Liver (tissue), 9 donors: ENCODE data around the gene RBFOX1. TPM values are rescaled to one million over a fixed set of nuclear protein-coding genes. Genes with fewer than 3 reads are reported as not detected.

Source experiments
- DNase-seq: peaks from one replicate; pipeline ENCODE4 v3.0.0-alpha.2; 2017; ENCODE audit warnings: low spot score
- H3K27ac ChIP-seq, 2 donors: one replicate each; pipeline ENCODE4 v1.7.0; 2013; ENCODE audit warnings: inconsistent platforms in 2 of 2, low read length in 2 of 2, control low read depth in 1 of 2, low read depth in 1 of 2, mild to moderate bottlenecking in 1 of 2
- H3K27me3 ChIP-seq, 4 donors: one replicate each; pipeline versions ENCODE4 v1.6.1 to v1.7.0; 2013; ENCODE audit warnings: low read length in 3 of 4, inconsistent platforms in 1 of 4, mild to moderate bottlenecking in 1 of 4, moderate library complexity in 1 of 4; ENCODE audit not compliant: control insufficient read depth in 4 of 4, insufficient read depth in 4 of 4
- H3K36me3 ChIP-seq, 4 donors: one replicate each; pipeline versions ENCODE4 v1.6.1 to v1.7.0; 2013; ENCODE audit warnings: low read length in 3 of 4, mild to moderate bottlenecking in 3 of 4, low read depth in 1 of 4, moderate library complexity in 1 of 4; ENCODE audit not compliant: control insufficient read depth in 4 of 4, insufficient read depth in 3 of 4
- H3K4me1 ChIP-seq, 4 donors: one replicate each; pipeline versions ENCODE4 v1.6.1 to v1.7.0; 2013; ENCODE audit warnings: low read length in 3 of 4, mild to moderate bottlenecking in 3 of 4, moderate library complexity in 1 of 4; ENCODE audit not compliant: control insufficient read depth in 4 of 4, insufficient read depth in 4 of 4
- H3K4me3 ChIP-seq, 3 donors: one replicate each; pipeline versions ENCODE4 v1.6.1 to v1.7.0; 2013; ENCODE audit warnings: low read length in 3 of 3, control low read depth in 1 of 3, low read depth in 1 of 3, mild to moderate bottlenecking in 1 of 3
- H3K9ac ChIP-seq, 2 donors: one replicate each; pipeline ENCODE4 v1.7.0; 2013; ENCODE audit warnings: low read length in 2 of 2, mild to moderate bottlenecking in 2 of 2, moderate library complexity in 2 of 2, control low read depth in 1 of 2, low read depth in 1 of 2
- H3K9me3 ChIP-seq, 4 donors: one replicate each; pipeline versions ENCODE4 v1.6.1 to v1.7.0; 2013; ENCODE audit warnings: low read length in 3 of 4; ENCODE audit not compliant: control insufficient read depth in 4 of 4
- EGR1 ChIP-seq, 2 donors: IDR thresholded peaks; 2 replicates each; pipeline ENCODE4 v1.6.1; 2016 to 2018; ENCODE audit warnings: antibody characterized with exemption in 2 of 2, low read depth in 2 of 2
- FOXA2 ChIP-seq: IDR thresholded peaks from 2 replicates; pipeline ENCODE4 v1.6.1; 2016; ENCODE audit warnings: antibody characterized with exemption
- GABPA ChIP-seq, 2 donors: IDR thresholded peaks in 1 of 2; conservative IDR thresholded peaks in 1 of 2; 2 replicates each; pipeline ENCODE4 v1.6.1; 2016; ENCODE audit warnings: antibody characterized with exemption in 2 of 2, mild to moderate bottlenecking in 1 of 2, moderate library complexity in 1 of 2
- HNF4A ChIP-seq, 2 donors: conservative IDR thresholded peaks; 2 replicates each; pipeline ENCODE4 v1.6.1; 2016; ENCODE audit warnings: antibody characterized with exemption in 2 of 2, mild to moderate bottlenecking in 2 of 2
- HNF4G ChIP-seq: IDR thresholded peaks from 2 replicates; pipeline ENCODE4 v1.6.1; 2016; ENCODE audit warnings: antibody characterized with exemption
- JUND ChIP-seq, 2 donors: IDR thresholded peaks; 2 replicates each; pipeline ENCODE4 v1.6.1; 2016; ENCODE audit warnings: antibody characterized with exemption in 2 of 2
- NR2F2 ChIP-seq: IDR thresholded peaks from 2 replicates; pipeline ENCODE4 v1.6.1; 2016; ENCODE audit warnings: antibody characterized with exemption
- RAD21 ChIP-seq, 2 donors: IDR thresholded peaks; 2 replicates each; pipeline ENCODE4 v1.6.1; 2016; ENCODE audit warnings: antibody characterized with exemption in 2 of 2, mild to moderate bottlenecking in 2 of 2
- SP1 ChIP-seq: IDR thresholded peaks from 2 replicates; pipeline ENCODE4 v1.6.1; 2018; ENCODE audit warnings: antibody characterized with exemption, mild to moderate bottlenecking
- TAF1 ChIP-seq: conservative IDR thresholded peaks from 2 replicates; pipeline ENCODE4 v1.6.1; 2016; ENCODE audit warnings: antibody characterized with exemption, mild to moderate bottlenecking
- YY1 ChIP-seq: IDR thresholded peaks from 2 replicates; pipeline ENCODE4 v1.6.1; 2016; ENCODE audit warnings: antibody characterized with exemption, mild to moderate bottlenecking
- WGBS: extraction: QIAGEN DNeasy Blood & Tissue Kit; methylation state at CpG from one replicate; pipeline ENCODE4 v1.1.7; 2013; 5-methylcytosine and 5-hydroxymethylcytosine counted together
- polyA plus RNA-seq, 2 donors: library from polyadenylated mRNA; stranded (reverse) in 1 of 2; unstranded in 1 of 2; fragments of 200-250 nt in 1 of 2; fragments of >200 nt in 1 of 2; fragmentation: Nextera tagmentation in 1 of 2; extraction: Ambion mirVana in 1 of 2; gene quantifications; one replicate each; pipeline versions ENCODE4 v1.2.1 to v1.2.3, GENCODE V29; 2013 to 2015
- total RNA-seq, 2 donors: library from RNA; depleted of rRNA; stranded (reverse); fragments of >200 nt; gene quantifications; one replicate each; pipeline ENCODE4 v1.2.3, GENCODE V29; 2014
- TF ChIP-seq, protein P1 (sequence below): IDR thresholded peaks from 2 replicates; pipeline ENCODE4 v1.6.1; 2016; ENCODE audit warnings: antibody characterized with exemption
- TF ChIP-seq, protein P2 (sequence below): IDR thresholded peaks from 2 replicates; pipeline ENCODE4 v1.6.1; 2016; ENCODE audit warnings: antibody characterized with exemption, mild to moderate bottlenecking
- donor health status: healthy.
- donor health status: healthy.
- donor health status: healthy.
- donor health status: healthy.
- donor health status: healthy.

The RBFOX1 gene
- total and polyA plus RNA-seq, 4 donors: not detected

GRCh38 chr16:7541026-7541425, 208.4 kb downstream of the RBFOX1 start:
- Histone ChIP-seq H3K27ac (no peak overlapping the region), H3K4me1 (no peaks in the 10 kb centered on the region), H3K9me3 (peaks cover 0 to 6% (median 4%) of the 10 kb centered on the region in 4 donors), H3K9ac (no peak overlapping the region), H3K36me3 (no peaks in the 10 kb centered on the region), H3K4me3 (no peak overlapping the region), H3K27me3 (peaks cover 0 to 7% (median 3%) of the 10 kb centered on the region in 4 donors)
- no peak for DNase-seq
- WGBS: 46% methylated on average over 3 of the region's 3 CpGs
- TF ChIP-seq GABPA (IDR thresholded peaks at IDR 0.05 in 1 of 2, conservative IDR thresholded peaks at IDR 0.05 in 1 of 2): no peak
- TF ChIP-seq RAD21 (IDR thresholded peaks at IDR 0.05): no peak
- no peak for TF ChIP-seq NR2F2
- no peak for TF ChIP-seq HNF4G

- Histone ChIP-seq H3K36me3 (no peaks in the 10 kb centered on the region), H3K27me3 (peaks cover 0 to 4% (median 2%) of the 10 kb centered on the region in 4 donors), H3K9me3 (peaks cover 0 to 1% (median 0%) of the 10 kb centered on the region in 4 donors), H3K27ac (no peak overlapping the region), H3K4me1 (no peaks in the 10 kb centered on the region), H3K9ac (no peak overlapping the region), H3K4me3 (no peak overlapping the region)
- no peak for DNase-seq
- 57% methylated on average over 9 of the region's 9 CpGs for WGBS
- TF ChIP-seq, protein P1, sequence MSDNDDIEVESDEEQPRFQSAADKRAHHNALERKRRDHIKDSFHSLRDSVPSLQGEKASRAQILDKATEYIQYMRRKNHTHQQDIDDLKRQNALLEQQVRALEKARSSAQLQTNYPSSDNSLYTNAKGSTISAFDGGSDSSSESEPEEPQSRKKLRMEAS: no peak
- TF ChIP-seq EGR1 (IDR thresholded peaks at IDR 0.05; ENCODE audit: low read depth in 2 of 2): no peak
- no peak for TF ChIP-seq JUND (IDR thresholded peaks at IDR 0.05)
- no peak for TF ChIP-seq NR2F2
- TF ChIP-seq TAF1: no peak
- no peak for TF ChIP-seq FOXA2
- TF ChIP-seq, protein P2, sequence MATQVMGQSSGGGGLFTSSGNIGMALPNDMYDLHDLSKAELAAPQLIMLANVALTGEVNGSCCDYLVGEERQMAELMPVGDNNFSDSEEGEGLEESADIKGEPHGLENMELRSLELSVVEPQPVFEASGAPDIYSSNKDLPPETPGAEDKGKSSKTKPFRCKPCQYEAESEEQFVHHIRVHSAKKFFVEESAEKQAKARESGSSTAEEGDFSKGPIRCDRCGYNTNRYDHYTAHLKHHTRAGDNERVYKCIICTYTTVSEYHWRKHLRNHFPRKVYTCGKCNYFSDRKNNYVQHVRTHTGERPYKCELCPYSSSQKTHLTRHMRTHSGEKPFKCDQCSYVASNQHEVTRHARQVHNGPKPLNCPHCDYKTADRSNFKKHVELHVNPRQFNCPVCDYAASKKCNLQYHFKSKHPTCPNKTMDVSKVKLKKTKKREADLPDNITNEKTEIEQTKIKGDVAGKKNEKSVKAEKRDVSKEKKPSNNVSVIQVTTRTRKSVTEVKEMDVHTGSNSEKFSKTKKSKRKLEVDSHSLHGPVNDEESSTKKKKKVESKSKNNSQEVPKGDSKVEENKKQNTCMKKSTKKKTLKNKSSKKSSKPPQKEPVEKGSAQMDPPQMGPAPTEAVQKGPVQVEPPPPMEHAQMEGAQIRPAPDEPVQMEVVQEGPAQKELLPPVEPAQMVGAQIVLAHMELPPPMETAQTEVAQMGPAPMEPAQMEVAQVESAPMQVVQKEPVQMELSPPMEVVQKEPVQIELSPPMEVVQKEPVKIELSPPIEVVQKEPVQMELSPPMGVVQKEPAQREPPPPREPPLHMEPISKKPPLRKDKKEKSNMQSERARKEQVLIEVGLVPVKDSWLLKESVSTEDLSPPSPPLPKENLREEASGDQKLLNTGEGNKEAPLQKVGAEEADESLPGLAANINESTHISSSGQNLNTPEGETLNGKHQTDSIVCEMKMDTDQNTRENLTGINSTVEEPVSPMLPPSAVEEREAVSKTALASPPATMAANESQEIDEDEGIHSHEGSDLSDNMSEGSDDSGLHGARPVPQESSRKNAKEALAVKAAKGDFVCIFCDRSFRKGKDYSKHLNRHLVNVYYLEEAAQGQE: no peak
- no peak for TF ChIP-seq HNF4A (conservative IDR thresholded peaks at IDR 0.05)
- no peak for TF ChIP-seq SP1
- TF ChIP-seq GABPA (IDR thresholded peaks at IDR 0.05 in 1 of 2, conservative IDR thresholded peaks at IDR 0.05 in 1 of 2): no peak
- TF ChIP-seq RAD21 (IDR thresholded peaks at IDR 0.05): no peak
Observed at GRCh38 chr16:7545251-7545650, 212.6 kb downstream of the RBFOX1 start.

DNA sequence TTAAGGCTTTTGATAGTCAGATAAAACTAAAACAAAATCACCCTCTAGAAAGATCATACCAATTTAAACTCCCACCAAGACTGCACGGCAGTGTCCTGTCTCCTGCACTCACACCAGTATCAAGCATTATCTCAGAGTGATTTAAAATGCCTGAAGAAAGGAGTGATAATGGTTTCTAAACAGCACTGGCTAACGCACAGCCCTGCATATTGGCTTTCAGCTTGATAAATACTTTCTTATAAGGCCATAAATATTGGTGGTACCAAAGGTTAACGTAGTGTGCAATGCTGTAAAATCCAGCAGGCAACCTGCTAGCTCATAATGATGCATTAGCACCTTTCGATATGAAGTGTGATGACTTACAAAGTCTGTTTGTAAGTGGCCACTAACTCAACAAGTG, 214.3 kb downstream of the RBFOX1 start:
- no peak overlapping the region for H3K9ac ChIP-seq
- H3K4me1 ChIP-seq: no peaks in the 10 kb centered on the region
- no peaks in the 10 kb centered on the region for H3K36me3 ChIP-seq
- peaks cover 0 to 4% (median 1%) of the 10 kb centered on the region in 4 donors for H3K27me3 ChIP-seq
- H3K4me3 ChIP-seq: no peak overlapping the region
- WGBS: 34% methylated on average over 4 of the region's 4 CpGs
- no peak for TF ChIP-seq HNF4G
- no peak for TF ChIP-seq YY1
- no peak for TF ChIP-seq GABPA (IDR thresholded peaks at IDR 0.05 in 1 of 2, conservative IDR thresholded peaks at IDR 0.05 in 1 of 2)
- TF ChIP-seq SP1: no peak
- TF ChIP-seq, protein P1: no peak
- no peak overlapping the region for H3K27ac ChIP-seq
- no peaks in the 10 kb centered on the region for H3K9me3 ChIP-seq
- DNase-seq: no peak
